SK-N-SH treated with all-trans-retinoic acid at 6 μM for 48 hours (cell line): ENCODE results near the gene NET1.

Source experiments
- ATAC-seq: fragments of 200-7000 bp; cut with Tn5 transposase; 3 replicates; pipeline ENCODE4 v1.9.1; 2020; ENCODE audit warnings: mild to moderate bottlenecking, moderate library complexity
- ARNTL ChIP-seq: fragments of 450-650 bp; formaldehyde crosslinking; IDR thresholded peaks from 2 replicates; pipeline ENCODE4 v1.5.0; 2020; ENCODE audit warnings: low read depth, mild to moderate bottlenecking, moderate library complexity, borderline replicate concordance
- CREB5 ChIP-seq: fragments of 250-450 bp; sonication (Bioruptor Pico); IDR thresholded peaks from 2 replicates; pipeline ENCODE4 v1.5.1; 2020; ENCODE audit warnings: low read depth, mild to moderate bottlenecking, moderate library complexity
- CSDC2 ChIP-seq: fragments of 250-450 bp; sonication (Bioruptor Pico); IDR thresholded peaks from 2 replicates; pipeline ENCODE4 v1.5.0; 2020; ENCODE audit warnings: mild to moderate bottlenecking, moderate library complexity
- CSRNP3 ChIP-seq: fragments of 250-450 bp; sonication (Bioruptor Pico); IDR thresholded peaks from 2 replicates; pipeline ENCODE4 v1.5.1; 2021; ENCODE audit warnings: mild to moderate bottlenecking, moderate library complexity
- ESRRG ChIP-seq: fragments of 250-450 bp; sonication (Bioruptor Pico); IDR thresholded peaks from 2 replicates; pipeline ENCODE4 v1.6.1; 2021; ENCODE audit warnings: mild to moderate bottlenecking
- GLIS3 ChIP-seq: fragments of 250-450 bp; sonication (Bioruptor Pico); IDR thresholded peaks from 2 replicates; pipeline ENCODE4 v1.5.0; 2020; ENCODE audit warnings: mild to moderate bottlenecking, moderate library complexity
- OSR1 ChIP-seq: fragments of 250-450 bp; sonication (Bioruptor Pico); IDR thresholded peaks from 2 replicates; pipeline ENCODE4 v1.8.0; 2022; ENCODE audit warnings: moderate library complexity, mild to moderate bottlenecking, inconsistent platforms
- PATZ1 ChIP-seq: fragments of 250-450 bp; sonication (Bioruptor Pico); IDR thresholded peaks from 2 replicates; pipeline ENCODE4 v1.8.0; 2020; ENCODE audit warnings: mild to moderate bottlenecking, moderate library complexity, borderline replicate concordance
- POU6F1 ChIP-seq: fragments of 250-450 bp; sonication (Bioruptor Pico); IDR thresholded peaks from 2 replicates; pipeline ENCODE4 v1.8.0; 2021; ENCODE audit warnings: low read depth, mild to moderate bottlenecking, moderate library complexity, borderline replicate concordance
- PPARA ChIP-seq: fragments of 250-450 bp; sonication (Bioruptor Pico); IDR thresholded peaks from 2 replicates; pipeline ENCODE4 v1.5.0; 2020; ENCODE audit warnings: mild to moderate bottlenecking, borderline replicate concordance
- RARB ChIP-seq: fragments of 250-450 bp; sonication (Bioruptor Pico); IDR thresholded peaks from 2 replicates; pipeline ENCODE4 v1.8.0; 2021; ENCODE audit warnings: mild to moderate bottlenecking, moderate library complexity
- SNAI2 ChIP-seq: fragments of 250-450 bp; sonication (Bioruptor Pico); IDR thresholded peaks from 2 replicates; pipeline ENCODE4 v1.5.0; 2020; ENCODE audit warnings: mild to moderate bottlenecking, moderate library complexity
- TCF4 ChIP-seq: fragments of 250-450 bp; sonication (Bioruptor Pico); IDR thresholded peaks from 2 replicates; pipeline ENCODE4 v1.8.0; 2021; ENCODE audit warnings: mild to moderate bottlenecking, moderate library complexity, borderline replicate concordance
- TOX ChIP-seq: fragments of 250-450 bp; sonication (Bioruptor Pico); IDR thresholded peaks from 2 replicates; pipeline ENCODE4 v1.8.0; 2021; ENCODE audit warnings: mild to moderate bottlenecking, moderate library complexity, borderline replicate concordance
- ZC3H10 ChIP-seq: fragments of 250-450 bp; sonication (Bioruptor Pico); IDR thresholded peaks from 2 replicates; pipeline ENCODE4 v1.5.1; 2021; ENCODE audit warnings: mild to moderate bottlenecking, moderate library complexity
- ZFP3 ChIP-seq: fragments of 250-450 bp; sonication (Bioruptor Pico); IDR thresholded peaks from 2 replicates; pipeline ENCODE4 v1.5.0; 2020; ENCODE audit warnings: mild to moderate bottlenecking, moderate library complexity
- ZNF565 ChIP-seq: fragments of 450-650 bp; formaldehyde crosslinking; conservative IDR thresholded peaks from 2 replicates; pipeline ENCODE4 v1.5.0; 2020; ENCODE audit warnings: low read depth, mild to moderate bottlenecking, moderate library complexity
- ZNF70 ChIP-seq: fragments of 450-650 bp; formaldehyde crosslinking; IDR thresholded peaks from 2 replicates; pipeline ENCODE4 v1.5.0; 2020; ENCODE audit warnings: mild to moderate bottlenecking, moderate library complexity
- ZNF8 ChIP-seq: fragments of 450-650 bp; formaldehyde crosslinking; IDR thresholded peaks from 2 replicates; pipeline ENCODE4 v1.5.0; 2020; ENCODE audit warnings: mild to moderate bottlenecking, moderate library complexity

Gene NET1

GRCh38 chr10:5448333-5449001 is 36.1 kb downstream of the NET1 start:
- TF ChIP-seq OSR1 (no peak), CREB5 (no peak), TCF4 (CRISPR knock-in tag) (no peak), POU6F1 (CRISPR knock-in tag) (no peak), RARB (CRISPR knock-in tag) (no peak), GLIS3 (CRISPR knock-in tag) (no peak), ZNF565 (CRISPR knock-in tag) (no peak)
- TF ChIP-seq, all 23 proteins: peak for 0
- ATAC-seq = no peak

GRCh38 chr10:5449227-5449626 is 36.9 kb downstream of the NET1 start:
- TF ChIP-seq PATZ1 (no peak), CREB5 (no peak), ESRRG (CRISPR knock-in tag) (no peak), ZC3H10 (no peak)
- no peak for ATAC-seq

GRCh38 chr10:5449823-5450222 is 37.5 kb downstream of the NET1 start:
- no peak for TF ChIP-seq ZFP3 (CRISPR knock-in tag)
- TF ChIP-seq PATZ1 = no peak
- TF ChIP-seq POU6F1 (CRISPR knock-in tag) = no peak

GRCh38 chr10:5450605-5451384 is 38.4 kb downstream of the NET1 start:
- ATAC-seq = no peak
- TF ChIP-seq ZC3H10 (no peak), ESRRG (CRISPR knock-in tag) (no peak), ZNF70 (CRISPR knock-in tag) (no peak), PPARA (CRISPR knock-in tag) (no peak), ARNTL (no peak), ZNF8 (CRISPR knock-in tag) (no peak), ZNF565 (CRISPR knock-in tag) (no peak), SNAI2 (CRISPR knock-in tag) (no peak), TOX (CRISPR knock-in tag) (no peak), PATZ1 (no peak), POU6F1 (CRISPR knock-in tag) (no peak), CSRNP3 (CRISPR knock-in tag) (no peak), CSDC2 (no peak), ZFP3 (CRISPR knock-in tag) (no peak)

More at GRCh38 chr10:5449823-5450222, 37.5 kb downstream of the NET1 start:
- peak; percentile 53 for ATAC-seq
